ENCODE data around the gene PLA2G1B.

GRCh38 chr12:120342175-120343038 lies 14.8 kb upstream of the PLA2G1B start:
- TF ChIP-seq CTCF (conservative IDR thresholded peaks at IDR 0.05; ENCODE audit: low read depth, low read length), result no peak
- TF ChIP-seq EZH2 (IDR thresholded peaks at IDR 0.05; ENCODE audit: borderline replicate concordance, low read depth, low read length, poor library complexity, severe bottlenecking), result no peak

Data from A673 (cell line).